Choroid plexus epithelial cell (primary cell): ENCODE measurements around the gene GALNT14.

Source experiments
- DNase-seq: peaks from one replicate; pipeline ENCODE4 v3.0.0-alpha.2; 2010; ENCODE audit warnings: low read depth
- H3K4me3 ChIP-seq: 2 replicates; pipeline ENCODE4 v1.5.1; 2011; ENCODE audit warnings: low read depth, mild to moderate bottlenecking, control low read depth, low read length, moderate library complexity
- CTCF ChIP-seq: conservative IDR thresholded peaks from 2 replicates; pipeline ENCODE4 v1.5.1; 2011; ENCODE audit warnings: low read depth, mild to moderate bottlenecking, control low read depth, inconsistent platforms, low read length, moderate library complexity

The GALNT14 gene

DNA sequence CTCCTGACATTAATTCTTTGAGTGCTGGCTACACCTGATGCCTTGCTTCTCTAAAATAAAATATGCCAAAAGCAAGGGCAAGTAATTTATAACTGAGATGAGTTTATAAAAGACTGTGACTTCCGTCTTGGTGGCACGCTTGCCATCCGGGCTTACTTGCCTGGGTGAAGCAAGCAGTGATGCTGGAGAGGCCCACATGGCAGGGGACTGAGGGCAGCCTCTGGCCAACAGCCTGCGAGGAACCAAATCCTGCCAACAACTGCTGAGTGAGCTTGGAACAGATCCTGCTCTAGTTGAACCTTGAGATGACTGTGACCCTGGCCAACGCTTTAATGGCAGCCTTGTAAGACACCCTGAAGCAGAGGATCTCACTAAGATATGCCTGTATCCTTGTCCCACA is 234.9 kb downstream of the GALNT14 start:
- TF ChIP-seq CTCF = no peak
- H3K4me3 ChIP-seq = no peak overlapping the region
- DNase-seq = no peak

DNA sequence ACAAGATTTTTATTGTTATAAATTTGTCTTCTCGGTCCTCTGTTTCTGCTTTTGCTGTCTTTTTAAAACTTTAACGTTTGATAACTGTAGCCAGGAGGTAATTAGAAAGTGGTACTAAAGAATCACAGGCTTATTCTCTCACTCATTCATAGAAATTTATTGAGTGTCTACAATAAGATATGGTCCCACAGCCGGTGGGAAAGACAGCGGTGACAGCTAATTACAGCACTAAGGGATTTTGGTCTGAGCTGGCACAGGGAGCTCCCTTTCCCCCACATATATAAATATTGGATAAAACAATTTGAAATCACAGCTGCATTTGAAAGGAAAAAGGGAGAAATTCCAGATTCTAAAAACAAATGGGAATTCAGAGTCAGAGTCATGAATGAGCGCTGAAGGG is 237.9 kb downstream of the GALNT14 start:
- no peak for DNase-seq
- no peak overlapping the region for H3K4me3 ChIP-seq
- no peak for TF ChIP-seq CTCF

GRCh38 chr2:30899516-30900054 is 238.7 kb downstream of the GALNT14 start:
- DNase-seq = no peak
- no peak for TF ChIP-seq CTCF

DNA sequence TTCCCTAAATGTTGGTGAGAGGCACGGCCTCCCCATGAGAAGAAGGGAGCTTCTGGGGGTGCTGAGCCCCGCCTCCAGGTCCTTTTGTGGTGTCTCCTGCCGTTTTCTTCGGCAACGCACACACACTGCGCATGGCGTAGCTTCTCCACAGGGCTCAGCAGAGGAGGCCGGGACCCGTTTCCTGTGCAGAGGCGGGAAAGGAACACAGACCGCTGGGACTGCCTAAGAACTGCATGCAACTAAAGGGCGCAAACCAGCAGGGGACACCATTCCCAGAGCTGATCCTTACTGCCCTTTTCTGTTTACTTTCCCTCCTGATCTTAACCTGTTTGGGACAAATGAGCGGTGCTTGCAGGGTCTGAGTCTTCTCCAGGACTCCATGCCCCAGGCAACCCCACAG is 240.7 kb downstream of the GALNT14 start:
- TF ChIP-seq CTCF = no peak
- no peak for DNase-seq
- no peak overlapping the region for H3K4me3 ChIP-seq

More at GRCh38 chr2:30899516-30900054, 238.7 kb downstream of the GALNT14 start:
- H3K4me3 ChIP-seq = no peak overlapping the region

DNA sequence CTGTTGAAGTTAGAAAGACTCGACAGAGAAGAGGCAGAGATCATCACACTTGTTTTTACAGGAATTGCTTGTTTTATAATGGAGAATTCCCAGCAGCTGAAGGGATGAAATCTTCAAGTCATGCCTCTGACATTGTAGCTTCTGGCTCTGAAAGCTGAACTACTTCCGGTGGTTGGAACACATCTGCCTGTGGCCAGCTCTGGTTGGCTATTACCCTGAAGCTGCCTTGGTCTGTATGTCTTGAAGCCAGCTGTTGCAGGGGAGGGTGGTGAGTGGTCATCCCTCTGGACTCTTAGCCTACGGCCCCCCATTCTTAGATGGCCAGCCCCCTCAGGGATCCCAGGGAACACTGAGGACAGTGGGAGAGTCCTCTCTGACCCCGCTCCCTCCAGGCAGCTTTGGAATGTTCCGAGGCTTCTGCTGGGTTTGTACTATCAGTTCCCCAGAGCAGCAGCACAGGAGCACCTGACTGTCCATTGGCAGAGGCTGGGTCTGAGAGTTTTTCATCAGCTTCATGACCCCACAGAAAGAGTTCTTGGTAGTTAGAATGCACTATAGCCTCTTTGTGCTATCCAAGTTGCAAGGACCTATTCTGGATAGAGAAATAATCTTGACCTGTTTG is 243.6 kb downstream of the GALNT14 start:
- no peak for TF ChIP-seq CTCF
- H3K4me3 ChIP-seq = no peak overlapping the region
- DNase-seq = no peak

DNA sequence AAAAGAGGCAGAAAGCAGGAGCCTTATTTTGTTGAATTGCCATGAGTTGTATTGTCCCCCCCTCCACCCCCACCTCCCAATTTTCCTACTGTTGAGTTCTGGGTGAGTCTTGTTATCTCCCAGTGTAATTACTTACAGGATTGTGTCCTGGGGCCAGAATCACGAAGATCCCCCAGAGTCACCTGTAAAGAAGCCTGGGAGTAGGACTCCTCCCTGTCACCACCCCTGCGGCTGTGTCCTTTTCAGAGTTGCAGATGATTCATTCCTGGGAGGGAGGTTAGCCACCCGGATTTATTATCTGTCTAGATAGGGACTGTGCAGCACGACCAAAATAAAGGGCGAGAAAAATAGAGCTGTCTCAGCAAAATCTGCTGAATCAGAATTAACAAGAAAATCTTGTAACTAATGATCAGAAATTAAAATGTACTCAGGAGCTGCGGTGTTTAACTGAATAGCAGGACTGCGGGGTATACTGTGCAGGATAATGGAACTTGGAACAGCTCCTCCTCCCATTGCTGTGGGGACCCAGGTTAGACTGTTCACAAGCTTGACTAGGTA is 249.3 kb downstream of the GALNT14 start:
- no peak for TF ChIP-seq CTCF
- H3K4me3 ChIP-seq = no peak overlapping the region
- DNase-seq = no peak

GRCh38 chr2:30886080-30886479 is 252.2 kb downstream of the GALNT14 start:
- no peak overlapping the region for H3K4me3 ChIP-seq
- no peak for DNase-seq
- TF ChIP-seq CTCF = no peak
